Fibroblast of skin of scalp (primary cell): Measurements from ENCODE around the gene RRP1.
A peak's percentile ranks its signal among the peaks of the same experiment; 100 is the strongest.

Experiments used
- DNase-seq: peaks from one replicate; pipeline ENCODE4 v3.0.0-alpha.2; 2013

RRP1 gene

GRCh38 chr21:43777953-43778352 lies 11.4 kb upstream of the RRP1 start:
- DNase-seq: no peak

- DNase-seq: peak; percentile 58
Measured at GRCh38 chr21:43778469-43779335, 10.7 kb upstream of the RRP1 start.

- no peak for DNase-seq
Measured at GRCh38 chr21:43779660-43780059, 9.7 kb upstream of the RRP1 start.

GRCh38 chr21:43781846-43782245 lies 7.5 kb upstream of the RRP1 start:
- DNase-seq: no peak

GRCh38 chr21:43782431-43783097 lies 6.8 kb upstream of the RRP1 start:
- no peak for DNase-seq

GRCh38 chr21:43783098-43783700 lies 6.2 kb upstream of the RRP1 start:
- no peak for DNase-seq

GRCh38 chr21:43785134-43785533 lies 4.2 kb upstream of the RRP1 start:
- DNase-seq: no peak

- DNase-seq: no peak
Measured at GRCh38 chr21:43786300-43786806, 3.0 kb upstream of the RRP1 start.

GRCh38 chr21:43786807-43787440 lies 2.5 kb upstream of the RRP1 start:
- DNase-seq: no peak

- DNase-seq: no peak
Measured at GRCh38 chr21:43790010-43790524, 690 bp downstream of the RRP1 start.

GRCh38 chr21:43792406-43792805 lies 3.0 kb downstream of the RRP1 start:
- DNase-seq: no peak

GRCh38 chr21:43793243-43793642 lies 3.9 kb downstream of the RRP1 start:
- no peak for DNase-seq

- no peak for DNase-seq
Measured at GRCh38 chr21:43794311-43794710, 4.9 kb downstream of the RRP1 start.

- DNase-seq: no peak
Measured at GRCh38 chr21:43794857-43795256, 5.5 kb downstream of the RRP1 start.

GRCh38 chr21:43797415-43797814 lies 8.0 kb downstream of the RRP1 start:
- DNase-seq: no peak

- no peak for DNase-seq
Measured at GRCh38 chr21:43797925-43798715, 8.7 kb downstream of the RRP1 start.

GRCh38 chr21:43799301-43799840 lies 10.0 kb downstream of the RRP1 start:
- DNase-seq: no peak

- no peak for DNase-seq
Measured at GRCh38 chr21:43800124-43800523, 10.7 kb downstream of the RRP1 start.

- DNase-seq: no peak
Measured at GRCh38 chr21:43800566-43800965, 11.2 kb downstream of the RRP1 start.

- no peak for DNase-seq
Measured at GRCh38 chr21:43801006-43801783, 11.8 kb downstream of the RRP1 start.
